NCI-H82 (cell line): ENCODE data around the gene FAM20A.

Experiments used
- DNase-seq: peaks from one replicate; lab custom pipeline; 2025; lab: John Stamatoyannopoulos, UW

Gene FAM20A

DNA sequence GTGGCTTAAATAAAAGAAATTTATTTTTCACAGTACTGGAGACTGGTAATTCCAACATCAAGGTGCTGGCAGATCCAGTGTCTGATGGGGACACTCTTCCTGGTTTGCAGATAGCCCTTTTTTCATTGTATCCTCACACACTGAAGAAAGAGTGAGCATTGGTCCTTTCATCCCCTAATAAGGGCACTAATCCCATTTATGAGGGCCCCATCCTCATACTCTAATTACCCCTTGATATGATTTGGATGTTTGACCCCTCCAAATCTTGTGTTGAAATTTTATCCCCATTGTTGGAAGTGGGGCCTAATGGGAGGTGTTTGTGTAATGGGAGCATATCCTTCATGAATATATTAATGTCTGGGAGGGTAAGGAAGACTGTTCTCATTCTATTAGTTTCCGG is 9.4 kb upstream of the FAM20A start:
- DNase-seq, result no peak

DNA sequence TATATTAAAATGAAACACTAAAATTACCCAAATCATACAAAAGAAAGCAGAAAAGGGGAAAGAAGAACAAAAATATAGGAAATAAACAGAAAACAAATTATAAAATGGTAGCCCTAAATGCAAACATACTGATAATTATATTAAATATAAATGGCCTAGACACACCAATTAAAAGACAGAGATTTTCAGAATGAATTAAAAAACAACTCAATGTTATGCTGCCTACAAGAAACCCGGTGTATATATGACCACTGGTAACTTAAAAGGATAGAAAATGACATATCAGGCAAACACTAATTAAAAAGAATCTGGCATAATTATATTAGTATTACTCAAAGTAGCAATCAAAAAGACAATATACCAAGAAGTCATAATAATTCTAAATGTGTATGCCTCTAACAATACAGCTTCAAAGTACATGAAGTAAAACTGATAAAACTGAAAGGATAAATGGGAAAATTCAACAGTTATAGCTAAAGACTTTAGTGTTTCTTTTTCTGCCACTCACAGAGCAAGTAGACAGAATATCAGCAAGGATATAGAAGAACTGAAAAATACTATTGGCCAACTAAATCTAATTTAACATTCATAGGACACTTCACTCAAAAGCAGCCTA is 7.5 kb upstream of the FAM20A start:
- no peak for DNase-seq

DNA sequence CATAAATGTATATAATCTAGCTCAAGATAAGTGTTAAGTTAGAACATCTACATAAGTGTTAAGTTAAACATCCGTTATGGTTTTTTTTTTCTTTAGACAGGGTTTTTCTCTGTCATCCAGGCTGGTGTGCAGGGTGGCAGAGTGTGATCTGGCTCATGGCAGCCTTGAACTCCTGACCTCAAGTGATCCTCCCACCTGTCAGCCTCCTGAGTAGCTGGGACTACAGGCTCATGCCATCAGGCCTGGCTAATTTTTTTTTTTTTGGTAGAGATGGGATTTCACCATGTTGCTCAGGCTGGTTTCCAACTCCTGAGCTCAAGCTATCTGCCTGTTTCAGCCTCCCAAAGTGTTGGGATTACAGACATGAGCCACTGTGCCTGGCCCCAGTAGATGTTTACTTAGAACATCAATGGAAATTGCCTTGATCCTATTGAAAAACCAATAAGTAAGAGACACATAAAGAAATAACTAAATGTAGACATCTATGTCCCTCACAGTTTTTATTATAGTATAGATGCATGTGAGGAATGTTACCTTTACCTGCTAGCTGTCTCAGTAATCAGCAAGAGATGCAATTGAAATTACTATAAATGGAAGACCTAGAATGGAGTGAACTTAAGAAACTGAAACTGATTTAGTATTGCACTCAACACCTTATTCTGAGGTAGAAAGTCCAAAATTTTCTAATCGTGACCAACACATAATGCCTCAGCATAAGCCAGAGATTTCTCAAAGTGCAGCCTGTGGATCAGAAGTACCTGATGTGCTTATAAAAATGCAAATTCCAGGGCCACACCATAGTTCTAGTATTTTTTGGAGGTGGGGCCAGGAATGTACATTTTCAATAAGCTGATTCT is 5.5 kb upstream of the FAM20A start:
- DNase-seq, result no peak

DNA sequence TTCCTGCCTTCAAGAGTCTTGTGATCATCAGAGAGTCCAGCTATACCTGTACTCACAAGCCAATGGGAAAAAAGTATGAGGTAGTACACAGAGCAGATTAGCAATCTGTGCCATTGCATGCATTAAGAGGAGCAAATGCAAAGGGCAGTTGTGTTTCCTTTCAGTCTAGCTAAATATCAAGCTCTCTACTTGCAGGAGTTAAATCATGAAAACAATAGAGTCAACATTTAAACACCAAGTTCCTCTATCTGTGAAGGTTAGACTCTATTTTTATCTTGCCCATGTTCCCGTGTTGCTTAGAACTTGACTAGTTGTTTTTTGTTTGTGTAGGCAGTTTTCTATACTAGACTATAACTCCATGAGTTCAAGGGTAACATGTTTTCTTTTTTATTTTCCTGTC is 4.7 kb upstream of the FAM20A start:
- DNase-seq, result no peak

DNA sequence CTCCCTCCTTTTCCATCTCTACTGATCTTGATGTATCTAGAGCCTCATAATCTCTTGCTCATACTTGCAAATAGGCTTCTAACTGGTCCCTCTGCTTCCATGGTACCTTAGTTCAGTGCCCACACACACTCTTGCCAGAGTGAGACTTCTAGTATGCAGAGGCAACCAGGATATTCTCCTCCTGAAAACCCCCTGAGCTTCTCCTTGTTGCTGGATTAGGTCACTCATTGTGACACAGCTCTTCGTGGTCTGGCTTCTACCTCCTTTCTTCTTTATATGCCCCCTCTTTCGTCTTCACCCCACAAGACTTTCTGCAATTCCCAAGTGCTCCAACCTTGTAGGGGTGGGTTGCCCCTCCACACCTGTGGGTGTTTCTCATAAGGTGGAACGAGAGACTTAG is 2.5 kb upstream of the FAM20A start:
- DNase-seq, result no peak

DNA sequence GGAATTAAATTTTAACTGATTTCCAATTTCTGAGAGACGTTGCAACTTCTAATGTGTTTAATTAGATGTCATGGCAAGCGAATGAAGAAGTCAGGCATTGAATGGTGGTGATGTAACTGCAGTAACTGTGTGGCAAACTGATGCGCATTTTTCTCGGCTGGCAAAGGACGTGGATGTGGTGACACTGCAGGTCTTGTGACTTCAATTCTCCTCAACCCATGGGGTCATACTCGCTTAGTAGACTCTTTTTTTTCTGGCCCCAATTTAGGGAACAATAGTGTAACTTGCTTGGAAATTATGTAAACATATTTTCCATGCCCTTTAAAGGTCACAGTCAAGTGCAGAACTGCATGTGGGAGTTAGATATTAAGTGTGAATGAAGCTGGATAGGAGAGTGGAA is 1.9 kb upstream of the FAM20A start:
- DNase-seq, result no peak

DNA sequence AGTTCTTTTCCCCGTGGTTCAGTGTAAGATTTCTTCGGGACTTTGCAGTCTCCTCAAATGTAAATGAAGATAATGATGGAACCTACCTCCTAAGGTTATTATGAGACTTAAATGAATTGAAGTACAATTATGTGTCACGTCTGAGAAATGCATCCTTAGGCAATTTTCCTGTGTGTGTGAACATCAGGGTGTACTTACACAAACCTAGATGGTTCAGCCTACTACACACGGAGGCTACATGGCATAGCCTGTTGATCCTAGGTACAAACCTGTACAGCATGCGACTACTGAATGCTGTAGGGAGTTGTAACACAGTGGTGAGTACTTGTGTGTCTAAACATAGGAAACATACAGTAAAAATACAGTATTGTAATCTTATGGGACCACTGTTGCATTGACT is 1.1 kb upstream of the FAM20A start:
- no peak for DNase-seq

DNA sequence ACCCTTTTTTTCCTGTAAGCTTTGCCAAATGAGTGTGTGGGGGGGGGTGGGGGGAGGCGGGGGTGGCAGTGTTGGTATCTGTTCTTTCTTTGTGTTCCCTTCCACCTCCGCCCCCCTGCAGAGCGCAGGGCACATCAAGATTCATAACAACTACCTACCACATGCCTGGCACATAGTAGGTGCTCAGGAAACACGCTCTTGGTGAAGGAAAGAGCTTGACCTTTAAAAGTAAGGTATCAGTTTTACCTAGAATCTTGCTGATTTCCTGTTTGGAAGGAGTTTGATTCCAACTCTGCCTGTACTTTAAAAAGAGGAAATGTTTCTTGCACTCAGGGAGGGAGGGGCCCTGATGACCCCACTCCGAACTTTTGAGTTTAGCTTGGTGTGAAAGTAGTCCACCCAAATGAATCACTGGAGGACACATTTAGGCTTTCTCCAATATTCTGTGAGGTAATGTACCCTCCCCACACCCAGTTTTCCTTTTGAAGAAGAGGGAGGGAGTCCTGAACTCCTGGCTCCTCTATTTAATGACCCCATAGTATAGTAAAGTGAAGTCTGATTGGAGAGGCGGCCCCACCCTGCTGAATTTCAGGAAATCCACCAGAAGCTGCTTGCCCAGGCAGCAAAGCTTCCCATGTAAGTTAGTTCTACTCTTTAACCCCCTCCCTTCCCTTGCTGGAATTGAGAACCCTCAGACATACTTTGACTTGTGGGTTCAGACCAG is 560 bp upstream of the FAM20A start:
- DNase-seq, result no peak

DNA sequence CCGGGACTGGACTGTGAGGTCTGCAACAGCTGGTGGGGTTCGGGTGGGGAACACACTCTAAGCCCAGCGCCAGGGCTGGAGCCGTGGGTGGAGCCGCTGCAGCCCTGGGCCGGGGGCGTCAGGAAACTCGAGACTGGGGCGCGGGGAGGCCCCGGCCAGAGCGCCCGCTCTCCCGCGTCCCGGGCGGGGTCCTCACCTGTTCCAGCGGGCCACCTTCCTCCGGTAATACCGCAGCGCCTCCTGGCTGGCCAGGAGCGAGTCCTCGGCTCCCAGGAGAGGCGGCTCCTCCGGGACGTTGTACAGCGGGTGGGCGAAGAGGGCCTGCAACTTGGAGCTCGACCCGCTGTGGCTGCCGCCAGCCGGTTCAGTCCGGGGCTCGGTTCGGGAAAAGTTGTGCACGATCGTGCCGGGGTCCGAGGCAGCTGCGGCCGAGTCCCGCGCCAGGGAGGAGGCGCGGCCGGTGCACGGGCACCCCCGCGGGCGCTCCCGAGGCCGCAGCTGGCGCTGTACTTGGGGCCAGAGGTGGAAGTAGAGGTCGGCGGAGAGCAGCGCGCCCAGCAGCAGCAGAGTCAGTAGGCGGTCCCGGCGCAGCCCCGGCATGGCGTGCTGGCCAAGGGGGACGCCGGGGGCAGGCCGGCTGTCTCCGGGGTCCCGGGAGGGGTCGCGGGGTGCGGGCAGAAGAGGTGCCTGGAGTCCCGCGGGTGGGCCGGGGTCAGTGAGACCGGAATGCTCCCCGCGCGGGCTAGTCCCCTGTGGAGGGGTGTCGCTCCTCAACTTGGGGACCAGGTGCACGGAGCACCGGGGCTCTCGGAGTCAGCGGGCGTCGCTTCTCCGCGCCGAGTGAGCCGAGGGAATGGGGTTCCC is 868 bp downstream of the FAM20A start:
- no peak for DNase-seq

DNA sequence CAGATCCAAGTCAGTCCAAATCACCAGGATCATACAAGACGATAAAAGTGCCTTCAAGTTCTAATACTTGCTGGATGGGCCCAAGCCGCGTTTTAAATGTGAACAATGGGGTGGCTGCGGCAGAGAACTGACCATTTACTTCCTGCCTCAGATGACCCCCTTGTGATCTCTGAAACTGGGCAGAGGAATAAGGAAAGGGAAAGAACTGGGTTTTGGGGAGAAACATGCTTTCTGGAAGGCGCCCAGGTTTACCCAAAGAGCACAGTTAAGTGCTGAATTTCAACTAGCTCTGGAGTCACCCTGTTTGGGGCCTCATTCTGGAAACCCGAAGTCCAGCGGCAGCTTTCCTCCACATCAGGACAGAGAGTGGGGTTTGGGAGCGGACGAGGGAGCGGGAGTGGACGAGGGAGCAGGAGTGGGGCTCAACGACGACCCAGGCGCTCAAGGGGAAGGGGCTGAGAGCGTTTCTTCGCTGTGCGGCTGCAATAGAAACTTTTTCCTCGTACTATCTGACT is 1.6 kb downstream of the FAM20A start:
- DNase-seq, result no peak

DNA sequence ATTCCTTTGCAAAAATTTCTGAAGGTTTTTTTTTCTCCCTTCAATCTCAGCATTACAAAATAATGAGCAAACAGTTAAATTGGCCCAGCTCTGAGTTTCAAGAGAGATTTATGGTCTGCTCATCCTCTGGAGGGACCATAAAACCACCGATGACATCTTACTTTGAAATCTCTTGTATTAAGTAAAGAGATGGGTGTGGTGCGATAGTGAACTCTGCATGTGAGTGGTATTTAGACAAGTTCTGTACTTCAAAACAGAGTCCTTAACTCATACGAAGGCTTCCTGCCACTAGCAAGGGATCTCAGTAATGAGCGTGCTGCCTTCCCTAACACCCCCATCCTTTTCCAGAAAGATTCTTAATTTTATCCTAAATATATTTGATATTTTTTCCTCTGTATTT is 2.1 kb downstream of the FAM20A start:
- no peak for DNase-seq

DNA sequence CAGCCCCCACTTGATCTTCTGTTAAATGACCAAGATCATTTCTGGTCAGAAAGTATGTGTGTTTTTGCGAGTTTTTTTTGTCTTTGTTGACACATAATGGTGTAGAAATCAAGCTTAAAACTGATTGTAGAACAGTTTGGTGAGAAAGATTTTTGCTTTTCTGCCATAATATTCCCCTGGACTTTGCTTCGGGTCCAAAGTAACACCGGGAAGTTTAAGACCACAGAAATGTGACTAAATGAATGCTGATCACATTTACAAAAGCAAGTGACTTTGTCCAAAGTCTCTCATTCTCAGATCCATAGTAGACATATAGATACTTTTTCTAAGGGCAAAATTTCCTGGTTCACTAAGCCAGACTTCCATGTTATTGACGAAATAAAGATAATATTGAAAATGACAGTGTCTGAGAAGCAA is 2.6 kb downstream of the FAM20A start:
- DNase-seq, result no peak

DNA sequence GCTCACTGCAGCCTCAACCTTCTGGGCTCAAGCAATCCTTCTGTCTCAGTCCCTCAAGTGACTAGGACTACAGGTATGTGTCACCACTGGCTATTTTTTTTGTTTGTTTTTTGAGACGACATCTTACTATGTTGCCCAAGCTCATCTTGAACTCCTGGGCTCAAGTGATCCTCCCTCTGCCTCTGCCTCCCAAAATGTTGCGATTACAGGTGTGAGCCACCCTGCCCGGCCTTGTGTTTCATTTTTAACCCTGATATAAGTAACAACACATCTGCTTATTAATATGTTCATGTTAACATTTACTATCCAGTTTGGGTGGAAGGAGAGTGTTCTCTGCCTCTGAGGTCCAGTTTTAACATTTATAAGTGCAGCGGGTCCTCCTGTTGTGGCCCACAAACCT is 3.1 kb downstream of the FAM20A start:
- DNase-seq, result no peak

DNA sequence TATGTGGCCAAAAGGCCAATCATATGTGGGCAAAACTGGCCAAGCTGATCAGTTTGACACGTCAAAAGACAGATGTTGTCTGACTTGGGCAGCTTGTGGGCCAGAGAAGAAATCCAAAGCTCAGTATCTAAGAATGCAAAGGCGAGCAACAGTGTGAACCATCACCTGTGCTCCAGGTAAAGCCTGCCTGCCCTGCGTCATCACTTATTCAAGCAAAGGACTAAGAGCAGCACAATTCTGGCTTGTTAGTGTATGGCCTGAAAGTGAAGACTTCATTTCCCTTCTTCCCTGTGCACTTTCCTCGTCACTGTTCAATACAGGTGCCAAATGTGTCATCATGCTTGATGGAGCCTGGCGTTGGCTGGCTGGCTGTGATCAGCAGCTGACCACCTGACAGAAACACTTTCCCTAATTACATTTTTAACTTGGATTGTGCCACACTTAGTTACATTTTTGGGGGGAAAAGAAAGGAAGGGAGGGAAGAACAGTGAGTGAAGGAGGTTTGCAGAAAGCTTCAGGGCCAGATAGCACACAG is 4.7 kb downstream of the FAM20A start:
- DNase-seq, result no peak

DNA sequence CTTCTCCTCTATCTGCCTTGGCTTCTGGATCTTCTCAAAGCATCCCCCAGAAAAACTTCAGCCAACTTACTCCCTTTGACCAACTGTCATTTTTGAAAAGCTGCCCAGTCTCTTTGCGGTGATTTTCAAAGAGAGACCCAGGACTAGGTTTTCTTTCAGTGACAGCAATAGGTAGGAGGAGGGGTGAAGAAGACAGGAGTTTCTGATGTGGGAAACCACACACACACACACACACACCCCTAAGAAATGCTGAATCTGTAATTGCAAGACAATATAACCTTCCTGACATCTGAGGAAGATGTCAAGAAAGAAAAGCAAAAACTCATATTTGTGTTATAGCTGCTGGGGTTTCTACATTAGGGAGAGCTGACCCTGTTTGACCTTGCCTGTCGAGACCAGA is 5.2 kb downstream of the FAM20A start:
- no peak for DNase-seq

DNA sequence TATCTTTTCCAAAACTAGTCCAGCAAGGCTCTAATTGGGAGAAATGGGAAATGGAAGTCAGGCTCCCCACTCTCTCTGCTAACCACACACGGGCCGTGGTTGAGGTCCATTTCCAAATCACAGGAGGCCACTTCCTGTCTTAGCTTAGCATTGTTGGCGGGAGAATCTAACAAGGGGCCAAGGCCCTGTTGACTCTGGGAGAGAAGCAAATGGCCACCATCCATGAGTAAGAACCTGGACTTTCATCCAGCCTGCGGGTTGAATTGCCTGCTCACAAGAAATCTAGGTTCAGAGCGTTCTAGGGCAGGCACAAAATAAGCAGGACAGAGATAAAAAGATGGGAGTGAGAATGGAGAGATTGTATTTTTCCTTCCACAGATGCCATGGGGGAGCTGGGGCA is 5.7 kb downstream of the FAM20A start:
- DNase-seq, result no peak

DNA sequence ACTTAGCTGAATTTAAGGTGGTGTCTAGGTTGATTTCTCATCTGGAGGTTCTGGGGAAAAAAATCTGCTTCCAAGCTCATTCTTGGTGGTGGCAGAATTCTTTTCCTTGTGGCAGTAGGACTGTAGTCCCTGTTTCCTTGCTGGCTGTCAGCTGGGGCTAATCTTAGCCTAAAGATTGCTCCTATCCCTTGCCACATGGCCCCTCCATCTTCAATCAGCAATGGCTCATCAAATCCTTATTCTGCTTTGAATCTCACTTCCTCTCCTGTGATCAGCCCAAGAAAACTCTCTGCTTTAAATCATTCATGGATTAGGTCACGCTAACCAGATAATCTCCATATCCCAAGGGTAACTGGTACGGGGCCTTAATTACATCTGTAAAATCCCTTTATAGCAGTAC is 6.6 kb downstream of the FAM20A start:
- peak; percentile 77 for DNase-seq

DNA sequence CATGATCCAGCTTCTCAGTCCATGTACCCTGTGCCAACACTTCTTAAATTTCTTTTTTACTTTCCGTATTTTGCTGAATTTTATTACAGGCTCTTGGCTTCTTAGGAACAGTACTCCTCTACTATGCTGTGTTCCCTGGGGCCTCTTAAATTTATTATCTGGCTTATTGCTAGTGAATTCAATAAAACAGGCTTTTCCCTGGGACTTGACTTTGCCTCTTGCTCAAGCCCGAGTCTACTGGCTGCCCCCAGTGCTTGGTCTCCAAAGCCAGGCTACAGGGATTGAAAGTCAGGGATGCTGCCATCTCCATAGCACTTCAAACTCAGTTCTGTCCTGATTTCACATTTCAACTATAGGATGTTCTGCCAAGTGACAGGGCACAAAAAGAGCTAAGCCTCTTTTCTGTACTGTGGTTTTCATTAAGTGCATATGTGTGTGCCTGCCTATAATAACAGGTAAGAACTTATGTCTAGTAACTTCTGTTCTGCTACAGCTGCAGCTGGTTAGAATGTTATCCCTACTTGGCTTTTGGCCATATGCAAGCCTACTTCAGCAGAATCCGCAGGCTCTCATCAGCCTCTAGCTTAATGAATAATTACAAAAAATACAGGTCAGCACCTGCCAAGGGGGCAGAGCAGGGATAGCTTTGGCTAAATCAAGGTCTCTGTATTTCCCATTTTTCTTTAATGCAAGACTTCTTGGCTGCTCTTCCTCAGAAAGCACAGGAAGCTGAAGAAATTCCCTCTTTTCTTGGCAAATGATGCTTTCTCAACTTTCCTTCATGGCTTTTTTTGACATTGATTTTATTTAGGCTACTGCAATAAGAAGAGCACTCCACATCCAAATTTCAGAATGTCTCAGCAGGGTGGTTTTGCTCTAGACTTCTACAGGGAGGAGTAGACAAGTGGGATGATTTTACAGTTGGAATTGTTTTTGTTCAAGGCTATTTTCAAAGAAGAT is 8.2 kb downstream of the FAM20A start:
- peak; percentile 18 for DNase-seq

DNA sequence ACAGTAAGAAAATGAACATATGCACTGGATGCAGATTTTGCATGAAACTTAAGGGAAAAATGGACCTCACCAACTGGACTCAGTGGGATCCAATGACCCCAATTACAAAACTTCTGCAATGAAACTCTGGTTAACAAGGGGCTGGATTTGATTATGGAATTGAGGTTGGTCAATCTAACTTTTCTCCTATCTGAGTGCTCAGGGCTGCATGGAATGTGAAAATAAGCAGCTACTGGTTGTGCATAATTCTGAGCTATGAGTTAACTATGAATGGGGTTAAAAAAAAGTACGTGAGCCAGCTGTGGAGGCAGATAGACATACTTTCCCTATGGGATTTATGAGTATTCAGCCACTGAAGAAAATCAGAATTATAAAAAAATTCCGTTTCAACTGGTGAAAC is 9.2 kb downstream of the FAM20A start:
- no peak for DNase-seq

DNA sequence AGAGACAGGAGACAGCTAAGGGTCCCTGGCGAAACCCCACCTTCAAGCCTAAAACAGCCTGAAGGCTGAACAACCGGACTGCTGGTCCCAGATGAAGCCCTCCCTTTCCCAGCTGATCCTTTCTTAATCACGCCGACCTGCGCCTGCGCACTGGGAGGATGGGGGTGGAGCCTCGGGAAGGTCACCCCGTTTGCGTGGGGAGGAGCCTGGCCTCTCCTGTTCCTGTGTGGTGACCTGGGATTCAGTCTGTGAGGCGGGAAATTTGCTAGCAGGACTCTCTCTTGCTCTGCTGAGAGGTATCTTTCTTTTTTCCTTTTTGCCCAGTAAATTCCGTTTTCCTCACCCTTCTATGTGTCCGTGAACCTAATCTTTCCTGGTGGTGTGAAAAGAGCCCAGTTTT is 9.6 kb downstream of the FAM20A start:
- DNase-seq, result peak; percentile 19

DNA sequence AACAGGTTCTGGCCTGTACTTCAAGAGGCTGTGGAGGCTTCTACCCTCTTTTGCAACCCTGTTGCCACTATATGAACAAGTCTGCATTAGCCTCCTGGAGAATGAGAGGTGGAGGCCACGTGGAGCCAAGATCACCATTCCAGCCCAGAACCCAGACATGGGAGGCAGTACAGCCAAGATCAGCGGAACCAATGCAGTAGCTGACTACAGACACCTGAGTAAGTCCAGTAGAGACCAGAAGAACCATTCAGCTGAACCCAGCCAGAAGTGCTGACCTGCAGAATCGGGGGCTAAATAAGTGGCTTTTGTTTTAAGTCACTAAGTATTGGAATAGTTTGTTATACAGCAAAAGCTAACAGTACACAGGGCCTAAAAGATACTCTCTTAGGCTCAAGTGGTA is 12.1 kb downstream of the FAM20A start:
- no peak for DNase-seq
